Fibroblast of villous mesenchyme (primary cell): ENCODE data around the gene OTOL1. TPM values are rescaled to one million over a fixed set of nuclear protein-coding genes. Genes with fewer than 3 reads are reported as not detected.

Source experiments
- DNase-seq: peaks from one replicate; pipeline ENCODE4 v3.0.0-alpha.2; 2010; ENCODE audit warnings: low read depth
- H3K4me3 ChIP-seq: 2 replicates; pipeline ENCODE4 v1.5.1; 2011; ENCODE audit warnings: low read depth, mild to moderate bottlenecking, low read length
- CTCF ChIP-seq: IDR thresholded peaks from 2 replicates; pipeline ENCODE4 v1.5.1; 2012; ENCODE audit warnings: low read depth, mild to moderate bottlenecking, low read length; ENCODE audit not compliant: insufficient read depth
- total RNA-seq: library from RNA; depleted of rRNA; stranded (reverse); fragments of >200 nt; gene quantifications from 2 replicates; pipeline ENCODE4 v1.2.3, GENCODE V29; 2012

Gene OTOL1
- total RNA-seq, 1 donor = not detected

DNA sequence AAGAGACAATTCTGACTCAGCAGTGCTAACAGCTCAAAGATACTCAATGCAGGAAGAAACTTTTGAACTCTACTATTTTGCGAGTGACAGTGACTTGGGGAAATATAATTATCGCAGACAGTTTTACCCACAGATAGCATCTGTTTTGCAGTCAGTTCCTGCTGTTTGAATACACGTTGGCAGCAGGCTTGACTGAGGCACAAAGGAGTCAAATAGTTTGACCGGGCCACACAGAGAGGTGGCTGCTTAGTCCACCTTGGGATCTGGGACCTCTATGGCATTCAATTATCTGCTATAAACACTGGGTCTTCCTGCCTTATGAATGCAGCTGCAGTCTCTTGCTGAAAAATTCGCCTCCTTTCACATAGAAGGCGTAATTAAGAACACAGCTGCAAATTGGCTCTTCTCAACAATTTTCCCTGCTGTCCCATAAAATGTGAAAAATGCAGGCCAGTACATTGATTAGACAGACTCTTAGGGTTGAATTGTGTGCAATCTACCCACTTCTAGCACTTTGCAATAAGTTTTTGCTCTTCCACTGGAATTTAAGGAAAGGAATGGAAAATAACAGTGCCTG, 56.5 kb downstream of the OTOL1 start:
- no peak for DNase-seq
- no peak overlapping the region for H3K4me3 ChIP-seq
- TF ChIP-seq CTCF = no peak

Other genes with a start within 250 kb of the OTOL1 start
- not detected in 2 replicates for gene SPTSSB, start 125.3 kb upstream of the OTOL1 start, total RNA-seq